H9 (cell line): Measurements from ENCODE around the gene TK1. TPM values are rescaled to one million over a fixed set of nuclear protein-coding genes. Genes with fewer than 3 reads are reported as not detected.
A peak's percentile ranks its signal among the peaks of the same experiment; 100 is the strongest.

ENCODE experiments used
- DNase-seq: peaks from one replicate; pipeline ENCODE4 v3.0.0-alpha.2; 2017
- H2AFZ ChIP-seq: one replicate; pipeline ENCODE4 v1.6.1; 2013; ENCODE audit warnings: mild to moderate bottlenecking, low read length, control low read depth, moderate library complexity
- H2AK5ac ChIP-seq: 2 replicates; pipeline ENCODE4 v1.6.1; 2013; ENCODE audit warnings: low read length, control low read depth, mixed read lengths; ENCODE audit not compliant: insufficient read length
- H2BK120ac ChIP-seq: one replicate; pipeline ENCODE4 v1.6.1; 2013; ENCODE audit warnings: low read depth, mild to moderate bottlenecking, low read length, control low read depth, inconsistent platforms; ENCODE audit not compliant: poor library complexity, severe bottlenecking
- H2BK12ac ChIP-seq: 2 replicates; pipeline ENCODE4 v1.6.1; 2013; ENCODE audit warnings: low read length, control low read depth, mixed read lengths, low read depth; ENCODE audit not compliant: insufficient read length
- H2BK15ac ChIP-seq: 2 replicates; pipeline ENCODE4 v1.6.1; 2013; ENCODE audit warnings: low read depth, low read length, control low read depth
- H2BK20ac ChIP-seq: one replicate; pipeline ENCODE4 v1.6.1; 2013; ENCODE audit warnings: low read depth, mild to moderate bottlenecking, low read length, control low read depth, inconsistent platforms; ENCODE audit not compliant: poor library complexity, severe bottlenecking
- H2BK5ac ChIP-seq: 2 replicates; pipeline ENCODE4 v1.6.1; 2013; ENCODE audit warnings: low read length, control low read depth, mixed read lengths; ENCODE audit not compliant: insufficient read length
- H3K14ac ChIP-seq: 2 replicates; pipeline ENCODE4 v1.6.1; 2013; ENCODE audit warnings: low read length, control low read depth; ENCODE audit not compliant: insufficient read depth
- H3K18ac ChIP-seq: 2 replicates; pipeline ENCODE4 v1.6.1; 2013; ENCODE audit warnings: low read depth, mild to moderate bottlenecking, mixed read lengths, low read length, control low read depth; ENCODE audit not compliant: insufficient read length
- H3K23ac ChIP-seq: 2 replicates; pipeline ENCODE4 v1.6.1; 2013; ENCODE audit warnings: low read length, control low read depth, mixed read lengths, low read depth; ENCODE audit not compliant: insufficient read length
- H3K23me2 ChIP-seq: 2 replicates; pipeline ENCODE4 v1.6.1; 2013; ENCODE audit warnings: low read depth, mild to moderate bottlenecking, mixed read lengths, low read length, control low read depth; ENCODE audit not compliant: insufficient read length, poor library complexity, severe bottlenecking
- H3K27ac ChIP-seq: 2 replicates; pipeline ENCODE4 v1.5.1; 2013; ENCODE audit warnings: low read length, control low read depth, mixed read lengths, low read depth; ENCODE audit not compliant: insufficient read length
- H3K27me3 ChIP-seq: 2 replicates; pipeline ENCODE4 v1.6.1; 2013; ENCODE audit warnings: low read length, control low read depth, inconsistent platforms; ENCODE audit not compliant: insufficient read depth
- H3K4ac ChIP-seq: 2 replicates; pipeline ENCODE4 v1.6.1; 2013; ENCODE audit warnings: low read depth, mild to moderate bottlenecking, control low read depth, inconsistent platforms, low read length, moderate library complexity
- H3K4me1 ChIP-seq: 2 replicates; pipeline ENCODE4 v1.6.1; 2013; ENCODE audit warnings: low read length, control low read depth, inconsistent platforms; ENCODE audit not compliant: insufficient read depth
- H3K4me2 ChIP-seq: 2 replicates; pipeline ENCODE4 v1.6.1; 2013; ENCODE audit warnings: low read length, control low read depth, mixed read lengths; ENCODE audit not compliant: insufficient read length, insufficient read depth
- H3K56ac ChIP-seq: 2 replicates; pipeline ENCODE4 v1.6.1; 2013; ENCODE audit warnings: low read depth, mild to moderate bottlenecking, mixed read lengths, low read length, control low read depth; ENCODE audit not compliant: insufficient read length
- H3K79me1 ChIP-seq: 2 replicates; pipeline ENCODE4 v1.6.1; 2013; ENCODE audit warnings: low read depth, mild to moderate bottlenecking, moderate library complexity, low read length, control low read depth, inconsistent platforms; ENCODE audit not compliant: insufficient read depth, poor library complexity, severe bottlenecking
- H3K79me2 ChIP-seq: 2 replicates; pipeline ENCODE4 v1.6.1; 2013; ENCODE audit warnings: low read length, control low read depth, inconsistent platforms; ENCODE audit not compliant: insufficient read depth
- H3K9ac ChIP-seq: 2 replicates; pipeline ENCODE4 v1.6.1; 2013; ENCODE audit warnings: low read length, control low read depth, mixed read lengths; ENCODE audit not compliant: insufficient read length; ENCODE audit errors: extremely low read depth
- H3K9me3 ChIP-seq: one replicate; pipeline ENCODE4 v1.6.1; 2013; ENCODE audit warnings: low read depth, low read length, inconsistent platforms; ENCODE audit not compliant: control insufficient read depth
- H3T11ph ChIP-seq: one replicate; pipeline ENCODE4 v1.6.1; 2013; ENCODE audit warnings: mild to moderate bottlenecking, low read length, control low read depth, inconsistent platforms
- H4K20me1 ChIP-seq: one replicate; pipeline ENCODE4 v1.6.1; 2013; ENCODE audit not compliant: control insufficient read depth, insufficient read length, insufficient read depth
- H4K5ac ChIP-seq: 2 replicates; pipeline ENCODE4 v1.6.1; 2013; ENCODE audit warnings: low read depth, mild to moderate bottlenecking, mixed read lengths, low read length, control low read depth; ENCODE audit not compliant: insufficient read length
- H4K8ac ChIP-seq: replicated peaks from 2 replicates; pipeline ENCODE4 v1.6.1; 2013; ENCODE audit warnings: low read length, control low read depth, mixed read lengths, low read depth; ENCODE audit not compliant: insufficient read length
- H4K91ac ChIP-seq: 2 replicates; pipeline ENCODE4 v1.6.1; 2013; ENCODE audit warnings: low read depth, mild to moderate bottlenecking, moderate library complexity, mixed read lengths, low read length, control low read depth; ENCODE audit not compliant: insufficient read length
- H3K27ac Mint-ChIP-seq, 3 experiments: 2 replicates in 2 of 3; 3 replicates in 1 of 3; pipeline ENCODE4 v1.8.0; 2020 to 2021; ENCODE audit warnings: mixed read lengths in 3 of 3, mild to moderate bottlenecking in 1 of 3, moderate library complexity in 1 of 3
- H3K27me3 Mint-ChIP-seq: 2 replicates; pipeline ENCODE4 v1.8.0; 2021; ENCODE audit warnings: low read depth, mild to moderate bottlenecking, moderate library complexity, mixed read lengths
- H3K36me3 Mint-ChIP-seq, 3 experiments: 2 replicates in 2 of 3; 3 replicates in 1 of 3; pipeline ENCODE4 v1.8.0; 2020 to 2021; ENCODE audit warnings: low read depth in 3 of 3, mixed read lengths in 3 of 3; ENCODE audit not compliant: insufficient read depth in 1 of 3
- H3K4me1 Mint-ChIP-seq, 2 experiments: 2 replicates each; pipeline ENCODE4 v1.8.0; 2020; ENCODE audit warnings: mixed read lengths in 2 of 2
- H3K4me3 Mint-ChIP-seq, 2 experiments: 2 replicates in 1 of 2; 3 replicates in 1 of 2; pipeline ENCODE4 v1.8.0; 2020 to 2021; ENCODE audit warnings: mild to moderate bottlenecking in 2 of 2, mixed read lengths in 2 of 2, moderate library complexity in 1 of 2
- H3K9me3 Mint-ChIP-seq, 2 experiments: 2 replicates in 1 of 2; 3 replicates in 1 of 2; pipeline ENCODE4 v1.8.0; 2020; ENCODE audit warnings: mild to moderate bottlenecking in 2 of 2, mixed read lengths in 2 of 2, moderate library complexity in 1 of 2
- CTCF ChIP-seq: fragments of 200-600 bp; sonication (generic); conservative IDR thresholded peaks from 3 replicates; pipeline ENCODE4 v1.8.0; 2021; ENCODE audit warnings: antibody characterized with exemption, mild to moderate bottlenecking
- WGBS: extraction: QIAGEN DNeasy Blood & Tissue Kit; methylation state at CpG from one replicate; pipeline ENCODE4 v1.1.7; 2013; ENCODE audit warnings: missing lambda C conversion rate, low lambda C conversion rate, mixed read lengths; ENCODE audit not compliant: insufficient read length; ENCODE audit errors: extremely low coverage; 5-methylcytosine and 5-hydroxymethylcytosine counted together
- total RNA-seq: library from RNA; stranded (reverse); gene quantifications from 2 replicates; pipeline ENCODE4 v1.2.1, GENCODE V29; 2021

TK1 gene
- total RNA-seq, 1 experiment from 2014 or later, result 95.8 TPM

- no peak overlapping the region for H4K8ac ChIP-seq
- H3K9ac ChIP-seq, result no peak overlapping the region
- H3K18ac ChIP-seq, result no peak overlapping the region
- no peak overlapping the region for H3K4ac ChIP-seq
- DNase-seq, result peak; percentile 91
- no peak overlapping the region for H2AFZ ChIP-seq
- H3K36me3 Mint-ChIP-seq, result peaks cover 49 to 79% (median 73%) of the 10 kb centered on the region in 3 experiments
- no peaks in the 10 kb centered on the region for H3K79me2 ChIP-seq
- no peaks in the 10 kb centered on the region; a peak in 1 of 5 replicates for H3K9me3 Mint-ChIP-seq
- no peak overlapping the region for H4K5ac ChIP-seq
- H3K4me2 ChIP-seq, result no peak overlapping the region
- H2BK120ac ChIP-seq, result no peak overlapping the region
- H3K27me3 ChIP-seq, result no peaks in the 10 kb centered on the region
- peak; percentile 94 for TF ChIP-seq CTCF
- no peak overlapping the region for H3K14ac ChIP-seq
- no peak overlapping the region for H3K56ac ChIP-seq
- H3K27me3 Mint-ChIP-seq, result no peaks in the 10 kb centered on the region; the same call in 1 of the 2 replicates
- H2BK20ac ChIP-seq, result no peak overlapping the region
- H3K23ac ChIP-seq, result no peak overlapping the region
- no peak overlapping the region for H4K91ac ChIP-seq
- peak overlapping the region in 1 of 3 experiments; percentile 57; a peak in 1 of 7 replicates for H3K27ac Mint-ChIP-seq
- H2BK12ac ChIP-seq, result no peak overlapping the region
- no peaks in the 10 kb centered on the region for H4K20me1 ChIP-seq
- H3K9me3 ChIP-seq, result no peaks in the 10 kb centered on the region
- peaks cover 26 to 41% of the 10 kb centered on the region in 2 experiments for H3K4me1 Mint-ChIP-seq
- no peak overlapping the region for H3T11ph ChIP-seq
- H3K79me1 ChIP-seq, result no peaks in the 10 kb centered on the region
- no peaks in the 10 kb centered on the region for H3K23me2 ChIP-seq
- no peak overlapping the region for H2AK5ac ChIP-seq
- H3K4me3 Mint-ChIP-seq, result no peak overlapping the region
- no peaks in the 10 kb centered on the region; the same call in 1 of the 2 replicates for H3K4me1 ChIP-seq
- WGBS, result no CpG with 5 or more reads among the region's 14 CpGs
- no peak overlapping the region for H2BK15ac ChIP-seq
- no peak overlapping the region for H2BK5ac ChIP-seq
- no peak overlapping the region for H3K27ac ChIP-seq
These were observed 10.3 kb downstream of the TK1 start for GRCh38 chr17:78176548-78177025.
